Measurements from ENCODE around the gene NEMP2. TPM values are rescaled to one million over a fixed set of nuclear protein-coding genes. Genes with fewer than 3 reads are reported as not detected.

Gene NEMP2
- total RNA-seq, 4 donors from 2014 or later: 1.1 to 1.7 (median 1.6) TPM

- WGBS, 2 donors: 88 to 98% methylated on average over 2 of the region's 2 CpGs
- TF ChIP-seq POLR2A (IDR thresholded peaks at IDR 0.05): no peak
- TF ChIP-seq, protein P1, sequence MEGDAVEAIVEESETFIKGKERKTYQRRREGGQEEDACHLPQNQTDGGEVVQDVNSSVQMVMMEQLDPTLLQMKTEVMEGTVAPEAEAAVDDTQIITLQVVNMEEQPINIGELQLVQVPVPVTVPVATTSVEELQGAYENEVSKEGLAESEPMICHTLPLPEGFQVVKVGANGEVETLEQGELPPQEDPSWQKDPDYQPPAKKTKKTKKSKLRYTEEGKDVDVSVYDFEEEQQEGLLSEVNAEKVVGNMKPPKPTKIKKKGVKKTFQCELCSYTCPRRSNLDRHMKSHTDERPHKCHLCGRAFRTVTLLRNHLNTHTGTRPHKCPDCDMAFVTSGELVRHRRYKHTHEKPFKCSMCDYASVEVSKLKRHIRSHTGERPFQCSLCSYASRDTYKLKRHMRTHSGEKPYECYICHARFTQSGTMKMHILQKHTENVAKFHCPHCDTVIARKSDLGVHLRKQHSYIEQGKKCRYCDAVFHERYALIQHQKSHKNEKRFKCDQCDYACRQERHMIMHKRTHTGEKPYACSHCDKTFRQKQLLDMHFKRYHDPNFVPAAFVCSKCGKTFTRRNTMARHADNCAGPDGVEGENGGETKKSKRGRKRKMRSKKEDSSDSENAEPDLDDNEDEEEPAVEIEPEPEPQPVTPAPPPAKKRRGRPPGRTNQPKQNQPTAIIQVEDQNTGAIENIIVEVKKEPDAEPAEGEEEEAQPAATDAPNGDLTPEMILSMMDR (IDR thresholded peaks at IDR 0.05): no peak
Measured at GRCh38 chr2:190462181-190462580, 72.3 kb downstream of the NEMP2 start.

DNA sequence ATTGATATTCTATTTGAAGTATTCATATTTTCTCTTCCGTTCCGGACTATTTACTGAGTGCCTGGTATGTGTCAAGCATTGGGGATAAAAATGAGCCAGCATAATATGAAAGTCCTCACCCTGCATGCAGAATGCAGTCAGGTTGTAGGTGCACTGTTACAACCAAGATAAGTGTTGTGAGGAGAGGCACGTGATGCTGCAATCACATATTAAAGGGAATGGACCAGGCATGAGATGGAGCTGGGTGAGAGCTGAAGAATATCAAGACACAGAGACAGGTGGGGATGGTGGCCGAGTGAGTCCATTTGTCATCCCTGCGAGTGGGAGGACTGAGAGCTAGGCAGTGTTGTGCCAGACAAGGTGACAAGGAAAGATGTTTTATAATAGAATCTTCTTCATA is 74.0 kb downstream of the NEMP2 start:
- H3K4me3 ChIP-seq (ENCODE audit: low read depth, poor library complexity, severe bottlenecking): no peak overlapping the region
- DNase-seq (ENCODE audit: low spot score in 2 of 2): no peak
- 75 to 85% methylated on average over 5 of the region's 5 CpGs for WGBS, 2 donors
- TF ChIP-seq POLR2A (IDR thresholded peaks at IDR 0.05): no peak
- TF ChIP-seq, protein P1 (IDR thresholded peaks at IDR 0.05): no peak
- intact Hi-C loops (cut with DNase I; ENCODE audit: low total_unique reads): no loop called here

More at GRCh38 chr2:190462181-190462580, 72.3 kb downstream of the NEMP2 start:
- intact Hi-C loops (cut with DNase I; ENCODE audit: low total_unique reads): no loop called here
- H3K4me3 ChIP-seq (ENCODE audit: low read depth, poor library complexity, severe bottlenecking): no peak overlapping the region
- DNase-seq (ENCODE audit: low spot score in 2 of 2): no peak

- intact Hi-C loops (cut with DNase I; ENCODE audit: low total_unique reads): no loop called here
- WGBS, 2 donors: 88 to 100% methylated on average over 1 of the region's 1 CpG
- TF ChIP-seq, protein P1 (IDR thresholded peaks at IDR 0.05): no peak
- TF ChIP-seq POLR2A (IDR thresholded peaks at IDR 0.05): no peak
Measured at GRCh38 chr2:190459881-190460280, 74.6 kb downstream of the NEMP2 start.

DNA sequence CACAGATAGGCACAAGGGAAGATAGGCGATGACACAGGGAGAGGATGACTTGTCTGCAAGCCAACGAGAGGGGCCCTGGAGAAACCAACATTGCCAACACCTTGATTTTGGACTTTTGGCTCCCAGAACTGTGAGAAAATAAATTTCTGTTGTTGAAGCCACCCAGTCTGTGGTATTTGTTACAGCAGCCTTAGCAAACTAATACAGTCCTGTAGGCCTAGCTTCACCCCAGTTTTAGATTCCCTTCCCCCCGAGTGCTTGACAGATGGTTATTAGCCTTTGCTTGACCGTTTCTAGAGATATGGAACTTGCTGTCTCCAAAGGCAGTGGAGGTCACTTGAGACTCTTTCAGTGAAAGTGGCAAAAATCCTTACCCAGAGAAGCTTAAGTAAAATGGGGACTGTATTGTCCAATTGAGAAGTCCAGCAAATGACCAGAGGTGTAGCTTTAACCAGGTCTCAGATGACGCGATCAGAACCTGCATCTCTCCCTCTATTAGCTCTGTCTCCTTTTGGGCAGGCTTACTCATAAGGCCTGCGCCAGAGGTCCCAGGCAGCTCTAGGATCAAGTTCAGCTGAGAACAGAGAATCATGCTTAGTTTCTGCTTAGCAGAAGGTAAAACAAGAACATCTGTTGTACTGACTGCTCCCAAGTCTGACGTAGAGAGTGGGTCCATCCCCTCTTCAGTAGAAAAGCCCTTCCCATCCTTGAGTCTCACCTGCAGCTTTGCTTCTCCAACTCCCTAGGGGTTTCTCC is 76.0 kb downstream of the NEMP2 start:
- TF ChIP-seq, protein P1 (IDR thresholded peaks at IDR 0.05): no peak
- TF ChIP-seq POLR2A (IDR thresholded peaks at IDR 0.05): no peak
- 80 to 96% methylated on average over 8 of the region's 8 CpGs for WGBS, 2 donors
- no peak overlapping the region for H3K4me3 ChIP-seq (ENCODE audit: low read depth, poor library complexity, severe bottlenecking)
- intact Hi-C loops (cut with DNase I; ENCODE audit: low total_unique reads): no loop called here
- DNase-seq (ENCODE audit: low spot score in 2 of 2): no peak

More at GRCh38 chr2:190459881-190460280, 74.6 kb downstream of the NEMP2 start:
- no peak for DNase-seq (ENCODE audit: low spot score in 2 of 2)
- H3K4me3 ChIP-seq (ENCODE audit: low read depth, poor library complexity, severe bottlenecking): no peak overlapping the region

DNA sequence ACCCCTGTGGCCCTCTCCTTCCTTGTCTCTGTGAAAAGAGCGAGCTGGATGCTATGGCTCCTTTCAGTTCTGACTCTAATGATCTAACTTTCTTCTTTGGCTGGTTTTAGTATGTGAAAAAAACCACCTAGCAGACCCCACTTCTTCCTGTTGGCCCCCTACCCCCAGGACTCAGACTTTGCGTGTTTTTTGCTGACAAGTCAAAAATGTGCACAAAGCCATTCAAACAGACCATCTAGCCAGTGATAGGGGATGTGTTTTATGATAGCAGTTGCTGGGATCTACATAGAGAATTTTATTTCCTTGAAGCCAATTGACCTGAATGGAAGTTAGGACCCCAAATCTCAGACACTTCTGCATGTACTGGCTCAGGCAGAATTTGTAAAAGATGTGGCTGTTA is 77.3 kb downstream of the NEMP2 start:
- TF ChIP-seq POLR2A (IDR thresholded peaks at IDR 0.05): no peak
- TF ChIP-seq, protein P1 (IDR thresholded peaks at IDR 0.05): no peak
- no peak for DNase-seq (ENCODE audit: low spot score in 2 of 2)
- whole genome bisulfite sequencing, 2 donors: 87 to 100% methylated on average over 2 of the region's 2 CpGs
- intact Hi-C loops (cut with DNase I; ENCODE audit: low total_unique reads): no loop called here
- H3K4me3 ChIP-seq (ENCODE audit: low read depth, poor library complexity, severe bottlenecking): no peak overlapping the region

Measured in lower leg skin (tissue), 4 donors.